HCT116 (cell line): ENCODE measurements around the gene CPNE5. TPM values are rescaled to one million over a fixed set of nuclear protein-coding genes. Genes with fewer than 3 reads are reported as not detected.

ENCODE experiments used
- ATAC-seq: fragments of 200-7000 bp; cut with Tn5 transposase; 2 replicates; pipeline ENCODE4 v1.9.1; 2020; ENCODE audit warnings: mild to moderate bottlenecking, moderate library complexity
- BruUV-seq: library from RNA; stranded (reverse); fragments of 400-500 nt; replicated peaks from 2 replicates; lab custom pipeline; 2021; lab: Mats Ljungman, UMichigan
- CTCF ChIA-PET: fragments of 300-600 bp; sonication (Branson Sonifier 250); formaldehyde crosslinking; loops from one replicate; lab custom pipeline; 2021; ENCODE audit warnings: antibody characterized with exemption; lab: Charles Lee
- POLR2A ChIA-PET: fragments of 300-600, 350-600 bp; sonication (Branson Sonifier 250); formaldehyde crosslinking; loops from one replicate; lab custom pipeline; 2021; ENCODE audit warnings: antibody characterized with exemption; lab: Charles Lee
- RAD21 ChIA-PET, 2 experiments: fragments of 300-600 bp; sonication (Branson Sonifier 250); formaldehyde crosslinking; loops; one replicate each; lab custom pipeline; 2023; ENCODE audit warnings: low total read pairs in 2 of 2; ENCODE audit not compliant: uncharacterized antibody in 2 of 2, unreplicated experiment in 2 of 2, low non-redundant PET in 1 of 2; lab: Charles Lee
- DNase-seq: peaks from one replicate; pipeline ENCODE4 v3.0.0-alpha.2; 2010; ENCODE audit warnings: low read depth, low spot score
- H2AFZ ChIP-seq: fragments of 200-600 bp; shearing (Covaris generic), sonication (generic); 2 replicates; pipeline ENCODE4 v1.6.1; 2017; ENCODE audit warnings: low read depth, mixed run types, mixed read lengths, antibody characterized with exemption, low read length; ENCODE audit not compliant: poor library complexity, severe bottlenecking
- H3K27ac ChIP-seq: 2 replicates; pipeline ENCODE4 v1.5.1; 2012; ENCODE audit warnings: low read depth, low read length
- H3K27me3 ChIP-seq: fragments of 200-600 bp; sonication (generic); 2 replicates; pipeline ENCODE4 v1.6.1; 2016; ENCODE audit warnings: mixed run types, low read length, mixed read lengths; ENCODE audit not compliant: insufficient read depth
- H3K36me3 ChIP-seq, 2 experiments: fragments of 200-500 bp in 1 of 2; fragments of 200-600 bp in 1 of 2; sonication (Bioruptor generic) in 1 of 2; sonication (generic) in 1 of 2; 2 replicates each; pipeline versions ENCODE4 v1.5.1 to v1.6.1; 2014 to 2016; ENCODE audit warnings: low read length in 2 of 2, inconsistent platforms in 1 of 2, mixed read lengths in 1 of 2, mixed run types in 1 of 2; ENCODE audit not compliant: insufficient read depth in 2 of 2, control insufficient read depth in 1 of 2
- H3K4me1 ChIP-seq, 2 experiments: fragments of 200-600 bp in 1 of 2; sonication (generic) in 1 of 2; 2 replicates each; pipeline versions ENCODE4 v1.5.1 to v1.6.1; 2012 to 2017; ENCODE audit warnings: low read length in 2 of 2, inconsistent platforms in 1 of 2, mild to moderate bottlenecking in 1 of 2, mixed read lengths in 1 of 2, mixed run types in 1 of 2, moderate library complexity in 1 of 2; ENCODE audit not compliant: insufficient read depth in 2 of 2, control insufficient read depth in 1 of 2
- H3K4me2 ChIP-seq: fragments of 200-600 bp; sonication (generic); 2 replicates; pipeline ENCODE4 v1.6.1; 2017; ENCODE audit warnings: mixed run types, low read length, mixed read lengths
- H3K4me3 ChIP-seq, 2 experiments: fragments of 200-600 bp in 1 of 2; sonication (generic) in 1 of 2; replicated peaks in 1 of 2; 2 replicates each; pipeline ENCODE4 v1.5.1; 2011 to 2016; ENCODE audit warnings: low read length in 2 of 2, control low read depth in 1 of 2, low read depth in 1 of 2, mild to moderate bottlenecking in 1 of 2, mixed read lengths in 1 of 2, mixed run types in 1 of 2
- H3K79me2 ChIP-seq: fragments of 200-600 bp; sonication (generic); 2 replicates; pipeline ENCODE4 v1.6.1; 2017; ENCODE audit warnings: mild to moderate bottlenecking, mixed run types, low read length, moderate library complexity, mixed read lengths; ENCODE audit not compliant: insufficient read depth
- H3K9ac ChIP-seq: fragments of 200-600 bp; sonication (generic); 2 replicates; pipeline ENCODE4 v1.6.1; 2016; ENCODE audit warnings: low read length, mixed read lengths
- H3K9me2 ChIP-seq: fragments of 200-600 bp; sonication (generic), shearing (Covaris generic); 2 replicates; pipeline ENCODE4 v1.6.1; 2017; ENCODE audit warnings: mixed run types, mild to moderate bottlenecking, moderate library complexity; ENCODE audit not compliant: insufficient read depth
- H3K9me3 ChIP-seq, 2 experiments: fragments of 200-500 bp in 1 of 2; fragments of 200-600 bp in 1 of 2; sonication (Bioruptor generic) in 1 of 2; sonication (generic) in 1 of 2; 2 replicates each; pipeline ENCODE4 v1.6.1; 2014 to 2017; ENCODE audit warnings: low read length in 2 of 2, mixed read lengths in 2 of 2, inconsistent platforms in 1 of 2, low read depth in 1 of 2, mild to moderate bottlenecking in 1 of 2, mixed run types in 1 of 2, moderate library complexity in 1 of 2; ENCODE audit not compliant: control insufficient read depth in 1 of 2, insufficient read depth in 1 of 2
- H4K20me1 ChIP-seq: fragments of 200-600 bp; sonication (generic), shearing (Covaris generic); 2 replicates; pipeline ENCODE4 v1.6.1; 2017; ENCODE audit warnings: mixed run types, mild to moderate bottlenecking, moderate library complexity; ENCODE audit not compliant: insufficient read depth
- ATF3 ChIP-seq: IDR thresholded peaks from 2 replicates; pipeline ENCODE4 v1.6.1; 2012
- CEBPB ChIP-seq: IDR thresholded peaks from 2 replicates; pipeline ENCODE4 v1.6.1; 2012; ENCODE audit warnings: low read depth
- EGR1 ChIP-seq: IDR thresholded peaks from 2 replicates; pipeline ENCODE4 v1.6.1; 2012; ENCODE audit warnings: low read depth
- EZH2 ChIP-seq: fragments of 200-600 bp; sonication (generic); IDR thresholded peaks from 2 replicates; pipeline ENCODE4 v1.6.1; 2017; ENCODE audit warnings: antibody characterized with exemption, mixed run types
- EZH2phosphoT487 ChIP-seq: fragments of 200-600 bp; IDR thresholded peaks from 2 replicates; pipeline ENCODE4 v1.6.1; 2018; ENCODE audit warnings: antibody characterized with exemption, borderline replicate concordance
- FOSL1 ChIP-seq: IDR thresholded peaks from 2 replicates; pipeline ENCODE4 v1.6.1; 2012; ENCODE audit warnings: low read depth
- JUND ChIP-seq: IDR thresholded peaks from 2 replicates; pipeline ENCODE4 v1.6.1; 2012
- POLR2A ChIP-seq: IDR thresholded peaks from 2 replicates; pipeline ENCODE4 v1.7.0; 2011; ENCODE audit warnings: borderline replicate concordance; ENCODE audit not compliant: insufficient read depth, insufficient read length; ENCODE audit errors: extremely low read depth
- POLR2AphosphoS5 ChIP-seq: IDR thresholded peaks from 2 replicates; pipeline ENCODE4 v1.6.1; 2011; ENCODE audit warnings: mild to moderate bottlenecking, low read depth, low read length, moderate library complexity
- RAD21 ChIP-seq: IDR thresholded peaks from 2 replicates; pipeline ENCODE4 v1.6.1; 2012; ENCODE audit warnings: low read depth, mild to moderate bottlenecking
- REST ChIP-seq: IDR thresholded peaks from 2 replicates; pipeline ENCODE4 v1.6.1; 2012; ENCODE audit warnings: low read depth
- SP1 ChIP-seq: IDR thresholded peaks from 2 replicates; pipeline ENCODE4 v1.6.1; 2012; ENCODE audit warnings: low read depth
- SRF ChIP-seq: IDR thresholded peaks from 2 replicates; pipeline ENCODE4 v1.6.1; 2012; ENCODE audit warnings: low read depth
- TCF7L2 ChIP-seq: IDR thresholded peaks from 2 replicates; pipeline ENCODE4 v1.7.0; 2011; ENCODE audit warnings: borderline replicate concordance, inconsistent platforms; ENCODE audit not compliant: insufficient read depth, insufficient read length; ENCODE audit errors: extremely low read depth
- YY1 ChIP-seq: IDR thresholded peaks from 2 replicates; pipeline ENCODE4 v1.6.1; 2011; ENCODE audit warnings: low read length, low read depth, moderate library complexity, mild to moderate bottlenecking; ENCODE audit not compliant: insufficient replicate concordance; ENCODE audit errors: extremely low read depth
- ZBTB33 ChIP-seq: IDR thresholded peaks from 2 replicates; pipeline ENCODE4 v1.6.1; 2011; ENCODE audit warnings: mild to moderate bottlenecking, low read length, moderate library complexity; ENCODE audit not compliant: insufficient replicate concordance; ENCODE audit errors: extremely low read depth
- ZFX ChIP-seq: fragments of 450-650 bp; IDR thresholded peaks from 2 replicates; pipeline ENCODE4 v1.6.1; 2017
- ZNF274 ChIP-seq: fragments of 200-500 bp; sonication (Bioruptor generic); IDR thresholded peaks from 2 replicates; pipeline ENCODE4 v1.6.1; 2014; ENCODE audit warnings: mild to moderate bottlenecking, low read depth, low read length, inconsistent platforms
- intact Hi-C: fragments of 100-400 bp; cut with micrococcal nuclease; formaldehyde crosslinking; loops from 2 replicates; pipeline ENCODE4 v1.10.0; 2022
- total RNA-seq: library from RNA; stranded (reverse); gene quantifications from one replicate; pipeline ENCODE4 v1.2.1, GENCODE V29; 2021; ENCODE audit not compliant: unreplicated experiment
- TF ChIP-seq, protein P1 (sequence below), 3 experiments: fragments of 200-600 bp in 1 of 3; sonication (generic) in 1 of 3; IDR thresholded peaks in 2 of 3; conservative IDR thresholded peaks in 1 of 3; 2 replicates each; pipeline ENCODE4 v1.5.1; 2012 to 2017; ENCODE audit warnings: low read depth in 2 of 3, low read length in 2 of 3, antibody characterized with exemption in 1 of 3, borderline replicate concordance in 1 of 3, control low read depth in 1 of 3, mild to moderate bottlenecking in 1 of 3, mixed read lengths in 1 of 3, mixed run types in 1 of 3, moderate library complexity in 1 of 3; ENCODE audit not compliant: insufficient read depth in 1 of 3

Gene CPNE5
- total RNA-seq, 1 experiment from 2014 or later = not detected

DNA sequence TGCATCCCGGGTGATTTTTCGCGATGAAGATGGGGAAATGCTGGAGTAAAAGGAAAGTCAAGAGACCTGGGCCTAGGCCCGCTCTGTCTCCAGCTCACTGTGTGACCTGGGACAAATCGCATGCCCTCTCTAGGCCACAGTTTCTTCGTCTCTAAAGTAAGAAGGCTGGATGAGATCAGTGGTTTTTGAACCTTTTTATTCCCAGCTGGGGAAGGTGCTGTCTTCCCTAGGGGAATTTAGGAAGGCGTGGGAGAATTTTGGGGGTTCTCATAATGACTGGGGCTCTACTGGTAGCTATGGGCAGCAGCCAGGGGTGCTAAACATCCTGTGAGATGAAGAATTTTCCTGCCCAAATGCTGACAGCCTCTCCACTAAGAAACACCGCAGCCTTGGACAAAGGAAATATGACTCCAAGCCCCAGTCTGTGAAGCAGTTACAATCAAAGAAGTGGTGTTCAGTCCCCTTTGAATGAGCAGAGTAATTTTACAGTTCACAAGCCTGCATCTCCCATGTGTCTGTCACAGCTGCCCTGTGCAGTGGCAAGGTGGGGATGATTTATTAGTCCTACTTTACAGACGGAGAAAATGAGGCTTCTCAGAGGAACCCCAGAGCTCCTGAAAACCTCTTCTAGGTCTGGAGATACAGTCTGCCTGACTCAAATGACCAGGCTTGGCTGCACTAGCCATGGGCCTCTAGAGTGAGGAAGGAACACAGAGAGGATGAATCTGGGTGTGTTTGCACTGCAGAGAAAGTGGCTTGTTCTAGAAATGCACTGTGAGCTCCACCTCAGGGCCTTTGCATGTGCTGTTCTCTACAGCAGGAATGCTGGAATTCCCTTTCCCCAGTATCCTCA lies 84.4 kb downstream of the CPNE5 start:
- RAD21 ChIA-PET = no interaction called here
- CTCF ChIA-PET = interaction anchor here (2.1 kb wide), 1 partner anchor 10 kb away, joined by 9 read pairs; no protein-coding TSS in a partner anchor
- no peaks in the 10 kb centered on the region for H3K36me3 ChIP-seq
- no peaks in the 10 kb centered on the region for H3K9me3 ChIP-seq
- no peak overlapping the region for H2AFZ ChIP-seq
- no peaks in the 10 kb centered on the region for H3K79me2 ChIP-seq
- no peaks in the 10 kb centered on the region for H3K9me2 ChIP-seq
- H3K4me3 ChIP-seq = no peak overlapping the region
- H3K4me2 ChIP-seq = peak overlapping the region; percentile 48; the same call in 1 of the 2 replicates
- intact Hi-C loops = loop anchor here (5.0 kb wide), 1 partner anchor 73 kb away; no protein-coding TSS in a partner anchor
- no peak for ATAC-seq
- DNase-seq = no peak
- no peak overlapping the region for H3K9ac ChIP-seq
- no peak overlapping the region for H3K27ac ChIP-seq
- H4K20me1 ChIP-seq = no peaks in the 10 kb centered on the region
- H3K4me1 ChIP-seq = peaks cover 8 to 42% of the 10 kb centered on the region in 2 experiments; a peak in 3 of 4 replicates
- H3K27me3 ChIP-seq = no peaks in the 10 kb centered on the region
- BruUV-seq = no TSS peak
- POLR2A ChIA-PET = no interaction called here
- no peak for TF ChIP-seq ZNF274
- no peak for TF ChIP-seq RAD21
- TF ChIP-seq SP1 = no peak
- no peak for TF ChIP-seq POLR2AphosphoS5
- TF ChIP-seq FOSL1 = no peak
- TF ChIP-seq ATF3 = no peak
- no peak for TF ChIP-seq EZH2phosphoT487
- no peak for TF ChIP-seq TCF7L2
- TF ChIP-seq ZBTB33 = no peak
- TF ChIP-seq EZH2 = no peak
- no peak for TF ChIP-seq POLR2A
- TF ChIP-seq CEBPB = no peak
- no peak for TF ChIP-seq EGR1
- no peak for TF ChIP-seq REST
- no peak for TF ChIP-seq JUND
- no peak for TF ChIP-seq ZFX
- TF ChIP-seq YY1 = no peak
- TF ChIP-seq, protein P1, sequence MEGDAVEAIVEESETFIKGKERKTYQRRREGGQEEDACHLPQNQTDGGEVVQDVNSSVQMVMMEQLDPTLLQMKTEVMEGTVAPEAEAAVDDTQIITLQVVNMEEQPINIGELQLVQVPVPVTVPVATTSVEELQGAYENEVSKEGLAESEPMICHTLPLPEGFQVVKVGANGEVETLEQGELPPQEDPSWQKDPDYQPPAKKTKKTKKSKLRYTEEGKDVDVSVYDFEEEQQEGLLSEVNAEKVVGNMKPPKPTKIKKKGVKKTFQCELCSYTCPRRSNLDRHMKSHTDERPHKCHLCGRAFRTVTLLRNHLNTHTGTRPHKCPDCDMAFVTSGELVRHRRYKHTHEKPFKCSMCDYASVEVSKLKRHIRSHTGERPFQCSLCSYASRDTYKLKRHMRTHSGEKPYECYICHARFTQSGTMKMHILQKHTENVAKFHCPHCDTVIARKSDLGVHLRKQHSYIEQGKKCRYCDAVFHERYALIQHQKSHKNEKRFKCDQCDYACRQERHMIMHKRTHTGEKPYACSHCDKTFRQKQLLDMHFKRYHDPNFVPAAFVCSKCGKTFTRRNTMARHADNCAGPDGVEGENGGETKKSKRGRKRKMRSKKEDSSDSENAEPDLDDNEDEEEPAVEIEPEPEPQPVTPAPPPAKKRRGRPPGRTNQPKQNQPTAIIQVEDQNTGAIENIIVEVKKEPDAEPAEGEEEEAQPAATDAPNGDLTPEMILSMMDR (IDR thresholded peaks at IDR 0.05 in 2 of 3, conservative IDR thresholded peaks at IDR 0.05 in 1 of 3; ENCODE audit: borderline replicate concordance in 1 of 3, insufficient read depth in 1 of 3, low read depth in 2 of 3, low read length in 2 of 3) = no peak
- no peak for TF ChIP-seq SRF
